Neural crest cell (in vitro differentiated cells): ENCODE results near the gene MPRIP. TPM values are rescaled to one million over a fixed set of nuclear protein-coding genes. Genes with fewer than 3 reads are reported as not detected.

ENCODE experiments used
- DNase-seq: peaks from one replicate; pipeline ENCODE4 v3.0.0; 2021; ENCODE audit warnings: low read depth, mixed read lengths, low spot score
- H3K27ac Mint-ChIP-seq: one replicate; pipeline ENCODE4 v1.8.0; 2021; ENCODE audit warnings: mild to moderate bottlenecking, mixed read lengths; ENCODE audit not compliant: unreplicated experiment
- H3K27me3 Mint-ChIP-seq: 2 replicates; pipeline ENCODE4 v1.8.0; 2021; ENCODE audit warnings: low read depth, mild to moderate bottlenecking, mixed read lengths
- H3K36me3 Mint-ChIP-seq: 2 replicates; pipeline ENCODE4 v1.8.0; 2021; ENCODE audit warnings: low read depth, mild to moderate bottlenecking, mixed read lengths
- H3K4me1 Mint-ChIP-seq: 2 replicates; pipeline ENCODE4 v1.8.0; 2021; ENCODE audit warnings: mixed read lengths
- H3K4me3 Mint-ChIP-seq: one replicate; pipeline ENCODE4 v1.8.0; 2021; ENCODE audit warnings: mild to moderate bottlenecking, mixed read lengths
- H3K9me3 Mint-ChIP-seq: 2 replicates; pipeline ENCODE4 v1.8.0; 2021; ENCODE audit warnings: mixed read lengths
- total RNA-seq: library from RNA; stranded (reverse); gene quantifications from 2 replicates; pipeline ENCODE4 v1.2.1, GENCODE V29; 2021
- TF ChIP-seq, protein P1 (sequence below): fragments of 200-600 bp; sonication (generic); conservative IDR thresholded peaks from 2 replicates; pipeline ENCODE4 v1.5.0; 2021; ENCODE audit warnings: antibody characterized with exemption, mild to moderate bottlenecking

The MPRIP gene
- total RNA-seq, 1 donor from 2014 or later = 241 TPM

DNA sequence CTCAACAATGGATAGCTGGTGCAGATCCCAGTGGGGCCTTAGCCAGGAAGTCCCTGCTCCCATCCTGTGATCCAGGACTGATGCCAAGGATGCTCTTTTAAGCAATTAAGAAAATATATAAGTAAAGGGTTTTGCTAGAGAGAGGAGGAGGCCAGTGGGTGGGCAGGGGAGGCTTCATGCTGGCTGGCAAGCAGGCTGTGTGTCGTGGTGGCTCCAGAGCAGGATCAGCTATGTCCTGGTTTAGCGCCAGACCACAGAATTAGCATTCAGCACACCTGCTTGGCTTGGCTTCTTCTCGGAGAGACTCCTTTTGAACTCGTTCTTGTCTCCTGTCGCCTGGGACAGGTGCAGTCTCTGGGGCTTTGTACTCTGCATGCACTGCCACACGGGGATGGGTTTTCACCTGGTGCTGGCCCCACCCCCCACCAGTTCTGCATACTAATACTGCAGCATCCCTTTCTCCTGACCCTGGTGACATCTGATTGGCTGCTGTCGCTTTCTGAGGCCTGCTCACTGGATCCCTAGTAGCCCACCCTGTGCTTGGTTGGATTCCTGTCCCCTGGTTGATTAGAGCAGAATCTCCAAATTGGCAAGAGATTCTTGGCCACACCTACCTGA is 97.8 kb downstream of the MPRIP start:
- no peak for DNase-seq
- Mint-ChIP-seq H3K9me3 (no peaks in the 10 kb centered on the region), H3K4me3 (no peak overlapping the region), H3K36me3 (no peaks in the 10 kb centered on the region), H3K4me1 (peaks cover 15% of the 10 kb centered on the region), H3K27ac (no peak overlapping the region), H3K27me3 (no peaks in the 10 kb centered on the region)
- TF ChIP-seq, protein P1, sequence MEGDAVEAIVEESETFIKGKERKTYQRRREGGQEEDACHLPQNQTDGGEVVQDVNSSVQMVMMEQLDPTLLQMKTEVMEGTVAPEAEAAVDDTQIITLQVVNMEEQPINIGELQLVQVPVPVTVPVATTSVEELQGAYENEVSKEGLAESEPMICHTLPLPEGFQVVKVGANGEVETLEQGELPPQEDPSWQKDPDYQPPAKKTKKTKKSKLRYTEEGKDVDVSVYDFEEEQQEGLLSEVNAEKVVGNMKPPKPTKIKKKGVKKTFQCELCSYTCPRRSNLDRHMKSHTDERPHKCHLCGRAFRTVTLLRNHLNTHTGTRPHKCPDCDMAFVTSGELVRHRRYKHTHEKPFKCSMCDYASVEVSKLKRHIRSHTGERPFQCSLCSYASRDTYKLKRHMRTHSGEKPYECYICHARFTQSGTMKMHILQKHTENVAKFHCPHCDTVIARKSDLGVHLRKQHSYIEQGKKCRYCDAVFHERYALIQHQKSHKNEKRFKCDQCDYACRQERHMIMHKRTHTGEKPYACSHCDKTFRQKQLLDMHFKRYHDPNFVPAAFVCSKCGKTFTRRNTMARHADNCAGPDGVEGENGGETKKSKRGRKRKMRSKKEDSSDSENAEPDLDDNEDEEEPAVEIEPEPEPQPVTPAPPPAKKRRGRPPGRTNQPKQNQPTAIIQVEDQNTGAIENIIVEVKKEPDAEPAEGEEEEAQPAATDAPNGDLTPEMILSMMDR = no peak

DNA sequence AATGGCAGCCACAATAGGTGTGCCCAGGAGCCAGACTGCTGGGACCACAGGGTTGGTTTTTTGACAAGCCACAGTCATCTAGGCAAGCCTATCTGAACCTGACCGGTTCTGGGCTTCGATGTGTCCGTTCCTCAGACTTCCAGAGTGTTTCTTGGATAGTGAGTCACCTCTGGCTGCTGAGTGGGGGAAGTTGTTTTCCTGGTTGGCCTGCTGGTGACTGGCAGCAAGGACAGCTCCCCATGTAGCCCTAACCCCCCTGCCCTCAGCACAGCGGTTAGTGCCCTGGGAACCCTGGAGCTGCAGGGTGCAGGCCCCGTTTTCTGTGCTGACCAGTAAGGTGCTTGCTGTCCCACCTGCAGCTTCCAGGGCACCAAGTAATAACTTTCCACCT is 98.3 kb downstream of the MPRIP start:
- Mint-ChIP-seq H3K36me3 (no peaks in the 10 kb centered on the region), H3K4me1 (peaks cover 20% of the 10 kb centered on the region), H3K27ac (no peak overlapping the region)

DNA sequence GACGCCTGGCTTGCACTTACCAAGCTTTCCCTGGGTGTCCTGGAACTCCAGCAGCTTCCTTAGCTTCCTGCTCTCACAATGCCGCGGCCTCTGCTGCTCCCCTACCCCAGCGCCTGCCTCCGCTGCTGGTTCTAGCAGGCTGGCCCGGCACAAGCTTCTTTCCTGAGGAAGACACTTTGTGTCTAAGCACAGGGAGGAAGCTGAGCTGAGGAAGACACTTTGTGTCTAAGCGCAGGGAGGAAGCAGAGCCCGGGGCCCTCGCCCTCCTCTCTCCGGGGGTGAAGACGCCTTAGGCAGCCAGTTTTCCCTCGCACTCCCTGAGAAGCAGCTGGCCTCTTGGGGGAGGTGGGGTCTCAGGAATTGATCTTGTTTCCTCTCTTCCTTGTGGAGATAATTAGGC is 99.0 kb downstream of the MPRIP start:
- Mint-ChIP-seq H3K4me3 (no peak overlapping the region), H3K36me3 (no peaks in the 10 kb centered on the region), H3K27me3 (no peaks in the 10 kb centered on the region), H3K27ac (no peak overlapping the region), H3K4me1 (peaks cover 22% of the 10 kb centered on the region), H3K9me3 (no peaks in the 10 kb centered on the region)
- no peak for DNase-seq
- TF ChIP-seq, protein P1 = no peak

More for the DNA sequence above, 98.3 kb downstream of the MPRIP start:
- H3K27me3 Mint-ChIP-seq = no peaks in the 10 kb centered on the region
- DNase-seq = no peak
- H3K4me3 Mint-ChIP-seq = no peak overlapping the region
- TF ChIP-seq, protein P1 = no peak
- H3K9me3 Mint-ChIP-seq = no peaks in the 10 kb centered on the region

DNA sequence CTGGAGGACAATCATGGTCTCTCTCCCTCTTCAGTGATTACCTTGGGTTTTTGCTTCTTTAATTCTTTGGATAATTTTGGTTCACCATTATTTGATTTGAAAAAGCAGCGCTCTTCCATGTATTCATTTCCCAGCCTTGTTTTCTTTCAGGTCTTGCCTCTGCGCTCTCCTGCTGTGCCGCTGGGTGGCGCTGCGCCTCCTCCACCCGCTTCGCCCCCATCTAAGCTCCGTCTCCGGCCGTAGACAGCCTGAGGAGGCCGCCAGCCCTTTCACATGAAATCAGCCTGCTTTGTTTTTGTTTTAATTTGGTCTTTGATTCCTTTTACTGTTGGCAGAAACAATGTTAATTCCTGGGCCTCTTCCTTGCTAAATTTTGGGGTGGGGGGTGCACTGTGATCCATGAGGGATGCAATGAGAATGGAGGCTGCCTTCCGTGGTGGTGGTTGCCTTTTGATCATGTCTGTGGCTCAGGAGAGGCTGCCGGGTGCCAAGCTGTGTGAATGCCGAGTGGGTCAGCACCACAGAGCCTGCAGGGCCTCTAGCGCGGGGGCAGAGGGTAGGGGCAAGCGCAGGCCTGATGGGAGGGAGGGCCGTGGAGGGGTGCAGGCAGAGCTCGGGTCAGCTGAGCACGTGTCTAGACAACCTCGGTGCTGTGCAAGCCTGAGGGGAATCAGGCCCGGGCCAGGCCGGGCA is 99.7 kb downstream of the MPRIP start:
- H3K27me3 Mint-ChIP-seq = no peaks in the 10 kb centered on the region
- DNase-seq = peak; percentile 58
- peak overlapping the region; percentile 9 for H3K27ac Mint-ChIP-seq
- H3K4me1 Mint-ChIP-seq = peaks cover 22% of the 10 kb centered on the region
- TF ChIP-seq, protein P1 = peak; percentile 81
- H3K4me3 Mint-ChIP-seq = peak overlapping the region; percentile 7
- no peaks in the 10 kb centered on the region for H3K36me3 Mint-ChIP-seq
- no peaks in the 10 kb centered on the region for H3K9me3 Mint-ChIP-seq

DNA sequence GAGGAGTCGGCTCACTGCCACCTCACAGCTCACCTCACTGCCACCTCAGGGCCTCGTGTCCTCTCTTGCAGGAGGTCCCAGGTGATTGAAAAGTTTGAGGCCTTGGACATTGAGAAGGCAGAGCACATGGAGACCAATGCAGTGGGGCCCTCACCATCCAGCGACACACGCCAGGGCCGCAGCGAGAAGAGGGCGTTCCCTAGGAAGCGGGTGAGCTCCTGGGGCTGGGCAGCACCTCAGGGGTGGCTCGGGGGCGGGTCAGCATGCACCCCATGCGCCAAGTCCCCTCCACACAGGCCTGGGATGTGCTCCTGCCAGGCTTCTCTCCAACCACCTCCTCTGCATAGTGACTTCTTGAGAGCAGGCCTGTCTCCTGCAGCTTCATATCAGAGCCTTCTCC is 100.3 kb downstream of the MPRIP start:
- no peak overlapping the region for H3K4me3 Mint-ChIP-seq
- peaks cover 22% of the 10 kb centered on the region for H3K4me1 Mint-ChIP-seq
- H3K27ac Mint-ChIP-seq = no peak overlapping the region
- peaks cover 2% of the 10 kb centered on the region for H3K36me3 Mint-ChIP-seq
- TF ChIP-seq, protein P1 = no peak
- no peaks in the 10 kb centered on the region for H3K9me3 Mint-ChIP-seq
- no peaks in the 10 kb centered on the region for H3K27me3 Mint-ChIP-seq
- no peak for DNase-seq
